Ecto neural progenitor cell (in vitro differentiated cells): ENCODE measurements around the gene KCNMB3.

Source experiments
- DNase-seq: peaks from one replicate; pipeline ENCODE4 v3.0.0-alpha.2; 2018; ENCODE audit warnings: low spot score

The KCNMB3 gene

GRCh38 chr3:179196098-179196497, 54.8 kb downstream of the KCNMB3 start:
- no peak for DNase-seq

- DNase-seq, result no peak
These were observed 56.0 kb downstream of the KCNMB3 start for GRCh38 chr3:179194931-179195330.
